Measurements from ENCODE around the gene PCDHGA1. TPM values are rescaled to one million over a fixed set of nuclear protein-coding genes. Genes with fewer than 3 reads are reported as not detected.
"Not testable (repeated sequence)": the region's sequence is repeated elsewhere in the genome, so short reads cannot be mapped to it uniquely, and the experiment has no call there.

Gene PCDHGA1
- total and polyA plus RNA-seq, 4 experiments from 2014 or later: 0.58 to 0.78 TPM; not detected in 2

DNA sequence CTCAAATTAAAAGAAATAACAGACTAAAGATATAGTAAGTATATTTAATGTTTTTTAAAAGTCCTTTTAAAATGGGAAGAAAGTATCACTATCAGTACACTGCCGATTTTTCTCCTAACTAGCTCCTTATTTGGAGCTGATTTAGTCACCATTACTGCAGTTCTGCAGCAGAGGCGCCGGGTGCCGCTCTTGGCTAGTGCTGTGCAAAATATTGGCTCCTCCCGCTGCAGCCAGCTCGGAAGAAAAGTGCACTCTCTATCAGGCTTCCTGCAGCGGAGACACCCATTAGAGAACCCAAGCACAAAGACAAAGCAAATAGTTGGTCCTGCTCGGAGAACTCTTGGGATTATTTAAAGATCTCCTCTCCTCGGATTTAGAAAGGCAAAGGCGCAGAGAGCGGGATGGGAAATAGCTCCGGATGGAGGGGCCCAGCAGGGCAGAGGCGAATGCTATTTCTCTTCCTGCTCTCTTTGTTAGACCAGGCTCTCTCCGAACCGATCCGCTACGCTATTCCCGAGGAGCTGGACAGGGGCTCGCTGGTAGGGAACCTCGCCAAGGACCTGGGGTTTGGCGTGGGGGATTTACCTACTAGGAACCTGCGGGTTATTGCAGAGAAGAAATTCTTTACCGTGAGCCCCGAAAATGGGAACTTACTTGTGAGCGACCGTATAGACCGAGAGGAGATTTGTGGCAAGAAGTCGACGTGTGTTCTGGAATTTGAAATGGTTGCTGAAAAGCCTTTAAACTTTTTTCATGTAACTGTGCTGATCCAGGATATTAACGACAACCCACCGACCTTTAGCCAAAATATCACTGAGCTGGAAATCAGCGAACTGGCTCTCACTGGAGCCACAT, 39.9 kb downstream of the PCDHGA1 start, which contains the start of gene PCDHGB3:
PCDHGB3 (plus strand) TSS at position 249 of the 855 bp plus-strand sequence; CDS start at position 402, 153 bp downstream.
- DNase-seq: peak in 4 of 5 donors; percentile 30 to 49 (median 37)
- Mint-ChIP-seq H3K9me3 (peaks cover 2 to 76% (median 53%) of the 10 kb centered on the region in 8 donors), H3K4me3 (peak within 1 kb of the TSS; percentile 69 to 89 (median 83)), H3K36me3 (peaks cover 7 to 8% of the 10 kb centered on the region in 2 donors), H3K4me1 (peaks cover 4 to 11% (median 8%) of the 10 kb centered on the region in 4 donors), H3K27ac (peak within 1 kb of the TSS in 1 of 7 donors; percentile 68), H3K27me3 (peaks cover 43 to 46% of the 10 kb centered on the region in 2 donors)
- ChIA-PET POLR2A (ENCODE audit: partially characterized antibody) (interaction anchor here (0.7 to 0.9 kb wide), 2 partner anchors 50 to 194 kb away, joined by 3 to 4 read pairs; partner anchors contain the start of gene TAF7), CTCF (ENCODE audit: partially characterized antibody) (interaction anchor here (1.1 to 2.5 kb wide), 9 partner anchors 10 to 197 kb away, joined by 3 to 17 read pairs (median 7); partner anchors contain the start of gene PCDHGB4)
- Histone ChIP-seq H3K27ac (ENCODE audit: low read depth, low read length) (no peak within 1 kb of the TSS), H3K4me1 (ENCODE audit: insufficient read depth, low read length) (peaks cover 6% of the 10 kb centered on the region), H3K36me3 (ENCODE audit: insufficient read depth, low read length) (no peaks in the 10 kb centered on the region), H3K27me3 (ENCODE audit: insufficient read depth, low read length) (peaks cover 20% of the 10 kb centered on the region), H3K4me3 (ENCODE audit: low read length in 2 of 2) (peak within 1 kb of the TSS in 1 of 2 donors; percentile 15), H3K9me3 (ENCODE audit: control insufficient read depth in 1 of 2, low read length in 2 of 2) (no peaks in the 10 kb centered on the region)
- intact Hi-C loops (cut with micrococcal nuclease): loop anchor here (1.0 kb wide), 2 partner anchors 142 to 194 kb away; no protein-coding TSS in a partner anchor

GRCh38 chr5:141371572-141372475, 41.5 kb downstream of the PCDHGA1 start:
- peaks cover 18% of the 10 kb centered on the region for H3K27me3 ChIP-seq (ENCODE audit: insufficient read depth, low read length)
- H3K27ac Mint-ChIP-seq: peak overlapping the region in 1 of 7 donors; percentile 13
- H3K36me3 Mint-ChIP-seq: peaks cover 6 to 7% of the 10 kb centered on the region in 2 donors
- peaks cover 4 to 11% (median 8%) of the 10 kb centered on the region in 4 donors for H3K4me1 Mint-ChIP-seq
- no peaks in the 10 kb centered on the region for H3K9me3 ChIP-seq (ENCODE audit: control insufficient read depth in 1 of 2, low read length in 2 of 2)
- no peak overlapping the region for H3K27ac ChIP-seq (ENCODE audit: low read depth, low read length)
- ChIA-PET POLR2A (ENCODE audit: partially characterized antibody) (no interaction called here), CTCF (ENCODE audit: partially characterized antibody) (interaction anchor here (1.0 to 2.5 kb wide), 3 partner anchors 8 to 153 kb away, joined by 3 to 17 read pairs (median 3); no protein-coding TSS in a partner anchor)
- H3K4me3 Mint-ChIP-seq: no peak overlapping the region
- no peaks in the 10 kb centered on the region for H3K36me3 ChIP-seq (ENCODE audit: insufficient read depth, low read length)
- no peak for DNase-seq
- H3K9me3 Mint-ChIP-seq: peaks cover 0 to 69% (median 50%) of the 10 kb centered on the region in 8 donors
- peaks cover 41 to 42% of the 10 kb centered on the region in 2 donors for H3K27me3 Mint-ChIP-seq
- peaks cover 6% of the 10 kb centered on the region for H3K4me1 ChIP-seq (ENCODE audit: insufficient read depth, low read length)
- intact Hi-C loops (cut with micrococcal nuclease): no loop called here
- no peak overlapping the region for H3K4me3 ChIP-seq (ENCODE audit: low read length in 2 of 2)

- no peak within 1 kb of the TSS for H3K27ac Mint-ChIP-seq
- intact Hi-C loops (cut with micrococcal nuclease): no loop called here
- ChIA-PET POLR2A (ENCODE audit: partially characterized antibody) (no interaction called here), CTCF (ENCODE audit: partially characterized antibody) (interaction anchor here (0.9 to 2.2 kb wide), 4 partner anchors 39 to 193 kb away, joined by 3 to 8 read pairs (median 4); partner anchors contain the start of genes PCDHGA1 and PCDHGA10)
- Histone ChIP-seq H3K27me3 (ENCODE audit: insufficient read depth, low read length) (peaks cover 9% of the 10 kb centered on the region), H3K36me3 (ENCODE audit: insufficient read depth, low read length) (no peaks in the 10 kb centered on the region), H3K27ac (ENCODE audit: low read depth, low read length) (no peak within 1 kb of the TSS), H3K4me1 (ENCODE audit: insufficient read depth, low read length) (peaks cover 6% of the 10 kb centered on the region), H3K4me3 (ENCODE audit: low read length in 2 of 2) (no peak within 1 kb of the TSS), H3K9me3 (ENCODE audit: control insufficient read depth in 1 of 2, low read length in 2 of 2) (no peaks in the 10 kb centered on the region)
- H3K4me1 Mint-ChIP-seq: peaks cover 4 to 11% (median 8%) of the 10 kb centered on the region in 4 donors
- H3K9me3 Mint-ChIP-seq: peaks cover under 1 to 82% (median 51%) of the 10 kb centered on the region in 8 donors
- H3K4me3 Mint-ChIP-seq: peak within 1 kb of the TSS in 7 of 8 donors; percentile 12 to 64 (median 61)
- H3K36me3 Mint-ChIP-seq: peaks cover 6 to 7% of the 10 kb centered on the region in 2 donors
- peaks cover 34 to 36% of the 10 kb centered on the region in 2 donors for H3K27me3 Mint-ChIP-seq
- DNase-seq: no peak
Observed at GRCh38 chr5:141373673-141374317, 43.5 kb downstream of the PCDHGA1 start, which contains the start of gene PCDHGA6. TSS of gene PCDHGA6 (plus strand) at chr5:141373891. CDS start at chr5:141374084, 193 bp downstream.

DNA sequence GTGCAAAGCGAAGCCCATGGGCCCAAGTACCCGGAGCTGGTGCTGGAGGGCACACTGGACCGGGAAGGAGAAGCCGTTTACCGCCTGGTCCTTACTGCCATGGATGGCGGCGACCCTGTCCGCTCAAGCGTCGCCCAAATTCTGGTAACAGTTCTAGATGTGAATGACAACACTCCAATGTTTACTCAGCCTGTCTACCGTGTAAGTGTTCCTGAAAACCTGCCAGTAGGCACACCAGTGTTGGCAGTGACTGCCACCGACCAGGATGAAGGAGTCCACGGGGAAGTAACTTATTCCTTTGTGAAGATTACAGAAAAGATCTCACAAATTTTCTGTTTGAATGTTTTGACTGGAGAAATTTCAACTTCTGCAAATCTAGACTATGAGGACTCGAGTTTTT, 44.3 kb downstream of the PCDHGA1 start:
- Histone ChIP-seq H3K27me3 (ENCODE audit: insufficient read depth, low read length) (peaks cover 9% of the 10 kb centered on the region), H3K4me1 (ENCODE audit: insufficient read depth, low read length) (peaks cover 6% of the 10 kb centered on the region), H3K4me3 (ENCODE audit: low read length in 2 of 2) (no peak overlapping the region), H3K36me3 (ENCODE audit: insufficient read depth, low read length) (no peaks in the 10 kb centered on the region), H3K27ac (ENCODE audit: low read depth, low read length) (no peak overlapping the region), H3K9me3 (ENCODE audit: control insufficient read depth in 1 of 2, low read length in 2 of 2) (no peaks in the 10 kb centered on the region)
- POLR2A ChIA-PET (ENCODE audit: partially characterized antibody): no interaction called here
- CTCF ChIA-PET (ENCODE audit: partially characterized antibody): interaction anchor here (1.5 to 2.2 kb wide), 2 partner anchors 149 to 192 kb away, joined by 4 to 8 read pairs; no protein-coding TSS in a partner anchor
- Mint-ChIP-seq H3K9me3 (peaks cover 2 to 82% (median 54%) of the 10 kb centered on the region in 8 donors), H3K27me3 (peaks cover 36 to 38% of the 10 kb centered on the region in 2 donors), H3K4me1 (peaks cover 3 to 9% (median 8%) of the 10 kb centered on the region in 4 donors), H3K27ac (no peak overlapping the region), H3K4me3 (peak overlapping the region in 2 of 8 donors; percentile 9 to 33), H3K36me3 (peaks cover 6 to 7% of the 10 kb centered on the region in 2 donors)
- intact Hi-C loops (cut with micrococcal nuclease): no loop called here
- DNase-seq: no peak

GRCh38 chr5:141375444-141376155, 45.3 kb downstream of the PCDHGA1 start:
- peaks cover 32% of the 10 kb centered on the region in 2 donors for H3K27me3 Mint-ChIP-seq
- H3K4me1 ChIP-seq (ENCODE audit: insufficient read depth, low read length); DNase-seq; H3K36me3 Mint-ChIP-seq; intact Hi-C loops (cut with micrococcal nuclease); H3K27ac Mint-ChIP-seq; H3K4me3 ChIP-seq (ENCODE audit: low read length in 2 of 2); H3K27ac ChIP-seq (ENCODE audit: low read depth, low read length); POLR2A ChIA-PET (ENCODE audit: partially characterized antibody); H3K36me3 ChIP-seq (ENCODE audit: insufficient read depth, low read length); H3K9me3 ChIP-seq (ENCODE audit: control insufficient read depth in 1 of 2, low read length in 2 of 2); H3K4me1 Mint-ChIP-seq; H3K27me3 ChIP-seq (ENCODE audit: insufficient read depth, low read length); H3K4me3 Mint-ChIP-seq: not testable (repeated sequence)
- peaks cover 2 to 80% (median 55%) of the 10 kb centered on the region in 8 donors for H3K9me3 Mint-ChIP-seq
- CTCF ChIA-PET (ENCODE audit: partially characterized antibody): interaction anchor here (1.5 to 2.2 kb wide), 2 partner anchors 148 to 191 kb away, joined by 4 to 8 read pairs; no protein-coding TSS in a partner anchor
